H1 (cell line): ENCODE measurements around the gene A2ML1. TPM values are rescaled to one million over a fixed set of nuclear protein-coding genes. Genes with fewer than 3 reads are reported as not detected.

Experiments
- BACH1 ChIP-seq: IDR thresholded peaks from 2 replicates; pipeline ENCODE4 v1.6.1; 2012; ENCODE audit warnings: low read length, improper control_type of control experiment
- GTF2F1 ChIP-seq: IDR thresholded peaks from 2 replicates; pipeline ENCODE4 v1.6.1; 2012; ENCODE audit warnings: low read depth, low read length, improper control_type of control experiment, borderline replicate concordance
- RBBP5 ChIP-seq: IDR thresholded peaks from 2 replicates; pipeline ENCODE4 v1.7.1; 2012; ENCODE audit warnings: low read depth, mild to moderate bottlenecking, inconsistent platforms, low read length, moderate library complexity, borderline replicate concordance
- RNF2 ChIP-seq: fragments of 200-900, 300-1000 bp; sonication (generic); IDR thresholded peaks from 2 replicates; pipeline ENCODE4 v1.7.1; 2016; ENCODE audit warnings: borderline replicate concordance, low read depth, mild to moderate bottlenecking, antibody characterized with exemption, low read length; ENCODE audit not compliant: poor library complexity, severe bottlenecking; ENCODE audit errors: missing control alignments
- TEAD4 ChIP-seq: IDR thresholded peaks from 2 replicates; pipeline ENCODE4 v1.6.1; 2012; ENCODE audit warnings: low read depth, low read length, inconsistent platforms, mixed read lengths
- polyA plus RNA-seq, 7 experiments: library from polyadenylated mRNA; depleted of rRNA in 3 of 7; stranded (reverse) in 5 of 7; unstranded in 2 of 7; fragments of >200 nt in 5 of 7; fragments of 200-250 nt in 2 of 7; gene quantifications; 1 replicate in 5 of 7; 2 replicates in 1 of 7; 4 replicates in 1 of 7; pipeline versions ENCODE4 v1.2.1 to v1.2.3, GENCODE V29; 2011 to 2013; ENCODE audit warnings: missing spikeins in 2 of 7, mixed read lengths in 2 of 7
- total RNA-seq: library from RNA; stranded (reverse); fragmentation: NEBNext Ultra II Directional; extraction: Animal tissue kit (Norgen Biotek cat#: 25700); gene quantifications from 2 replicates; pipeline ENCODE4 v1.2.1, GENCODE V29; 2021

The A2ML1 gene
- total and polyA plus RNA-seq, 2 of the 8 experiments (the other 6 are each of a cell fraction or from before 2014, with no cell fraction given) = 10.2 to 10.3 TPM

DNA sequence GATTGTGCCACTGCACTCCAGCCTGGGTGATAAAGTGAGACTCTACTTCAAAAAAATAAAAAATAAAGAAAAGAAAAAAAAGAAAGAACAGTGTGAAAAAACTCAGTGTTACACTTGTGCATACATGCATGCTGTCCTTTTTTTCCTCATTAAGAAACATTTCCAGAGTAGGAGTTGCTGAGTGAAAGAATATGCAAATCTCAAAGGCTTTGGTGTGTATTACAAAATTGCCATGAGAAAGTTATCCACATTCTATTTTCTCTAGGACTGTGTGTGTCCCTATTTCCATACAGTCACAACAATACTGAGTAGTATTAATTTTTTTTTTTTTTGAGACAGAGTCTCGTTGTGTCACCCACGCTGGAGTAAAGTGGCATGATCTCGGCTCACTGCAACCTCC lies 830 bp upstream of the A2ML1 start (continued):
- TF ChIP-seq BACH1 (no peak), TEAD4 (no peak), RBBP5 (no peak), RNF2 (no peak), GTF2F1 (no peak)
